Measurements from ENCODE around the gene OTOGL. TPM values are rescaled to one million over a fixed set of nuclear protein-coding genes. Genes with fewer than 3 reads are reported as not detected.

The OTOGL gene
- total RNA-seq, 1 donor from 2014 or later: 0.12 TPM

- H3K9me3 Mint-ChIP-seq: no peaks in the 10 kb centered on the region
- no peaks in the 10 kb centered on the region for H3K27me3 Mint-ChIP-seq (ENCODE audit: low read depth)
- peak; percentile 80 for TF ChIP-seq CTCF (conservative IDR thresholded peaks at IDR 0.05)
- H3K4me3 Mint-ChIP-seq: no peak overlapping the region
- peak; percentile 43 for DNase-seq (ENCODE audit: low read depth, low spot score)
- H3K4me1 Mint-ChIP-seq: peaks cover 10% of the 10 kb centered on the region
- H3K36me3 Mint-ChIP-seq (ENCODE audit: low read depth): no peaks in the 10 kb centered on the region
- no peak overlapping the region for H3K27ac Mint-ChIP-seq (ENCODE audit: unreplicated experiment)
Observed at GRCh38 chr12:80186727-80187217, 87.4 kb downstream of the OTOGL start.

- no peak overlapping the region for H3K27ac Mint-ChIP-seq (ENCODE audit: unreplicated experiment)
- H3K27me3 Mint-ChIP-seq (ENCODE audit: low read depth): no peaks in the 10 kb centered on the region
- H3K4me1 Mint-ChIP-seq: peaks cover 10% of the 10 kb centered on the region
- no peak overlapping the region for H3K4me3 Mint-ChIP-seq
- no peak for DNase-seq (ENCODE audit: low read depth, low spot score)
- H3K9me3 Mint-ChIP-seq: no peaks in the 10 kb centered on the region
- H3K36me3 Mint-ChIP-seq (ENCODE audit: low read depth): no peaks in the 10 kb centered on the region
- TF ChIP-seq CTCF (conservative IDR thresholded peaks at IDR 0.05): no peak
Observed at GRCh38 chr12:80187660-80188090, 88.3 kb downstream of the OTOGL start.

- DNase-seq (ENCODE audit: low read depth, low spot score): no peak
- TF ChIP-seq CTCF (conservative IDR thresholded peaks at IDR 0.05): no peak
- Mint-ChIP-seq H3K27me3 (ENCODE audit: low read depth) (no peaks in the 10 kb centered on the region), H3K9me3 (no peaks in the 10 kb centered on the region), H3K27ac (ENCODE audit: unreplicated experiment) (peak overlapping the region; percentile 79), H3K36me3 (ENCODE audit: low read depth) (no peaks in the 10 kb centered on the region), H3K4me3 (no peak overlapping the region), H3K4me1 (peaks cover 10% of the 10 kb centered on the region)
Observed at GRCh38 chr12:80188576-80188975, 89.2 kb downstream of the OTOGL start.

DNA sequence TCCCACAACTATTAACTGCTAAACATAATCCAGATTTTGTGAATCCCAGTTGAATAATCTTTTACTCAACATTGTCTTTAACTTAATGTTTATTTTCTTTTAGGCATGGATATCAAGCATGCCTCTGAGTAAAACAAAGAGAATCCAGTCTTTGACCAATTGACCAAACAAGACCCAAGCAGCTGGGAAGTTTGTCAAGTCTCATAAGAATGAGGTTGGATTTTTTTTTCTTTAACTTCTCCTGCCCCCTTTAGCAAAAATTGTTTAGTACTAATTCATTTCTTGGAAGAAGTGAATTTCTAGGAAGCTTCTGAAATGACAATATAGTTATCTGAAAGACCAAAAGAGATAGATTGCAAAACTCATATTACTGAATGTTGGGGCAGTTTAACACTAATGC, 89.9 kb downstream of the OTOGL start:
- Mint-ChIP-seq H3K4me3 (no peak overlapping the region), H3K27ac (ENCODE audit: unreplicated experiment) (no peak overlapping the region), H3K4me1 (peaks cover 10% of the 10 kb centered on the region), H3K27me3 (ENCODE audit: low read depth) (no peaks in the 10 kb centered on the region), H3K36me3 (ENCODE audit: low read depth) (no peaks in the 10 kb centered on the region), H3K9me3 (no peaks in the 10 kb centered on the region)
- no peak for TF ChIP-seq CTCF (conservative IDR thresholded peaks at IDR 0.05)
- no peak for DNase-seq (ENCODE audit: low read depth, low spot score)

DNA sequence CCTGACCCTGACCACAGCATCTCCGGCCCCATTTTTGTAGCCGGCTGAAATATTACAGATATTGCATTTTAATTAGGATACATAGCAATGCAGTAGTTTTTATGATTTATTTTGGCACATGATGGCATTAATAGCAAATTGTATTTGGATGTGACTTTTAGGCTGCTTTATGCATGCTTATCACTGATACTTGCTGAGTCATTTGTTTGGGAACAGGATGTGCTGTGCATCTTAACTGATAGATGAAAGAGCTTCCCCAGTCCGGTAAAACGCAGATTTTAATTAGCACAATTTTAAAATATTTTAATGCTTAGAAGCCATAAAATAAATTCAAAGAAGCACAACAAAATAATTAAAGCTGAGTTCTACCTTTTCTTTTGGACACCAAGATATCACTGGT, 90.7 kb downstream of the OTOGL start:
- H3K27me3 Mint-ChIP-seq (ENCODE audit: low read depth): no peaks in the 10 kb centered on the region
- no peak for DNase-seq (ENCODE audit: low read depth, low spot score)
- no peak overlapping the region for H3K27ac Mint-ChIP-seq (ENCODE audit: unreplicated experiment)
- H3K36me3 Mint-ChIP-seq (ENCODE audit: low read depth): no peaks in the 10 kb centered on the region
- H3K4me3 Mint-ChIP-seq: no peak overlapping the region
- TF ChIP-seq CTCF (conservative IDR thresholded peaks at IDR 0.05): no peak
- H3K4me1 Mint-ChIP-seq: peaks cover 10% of the 10 kb centered on the region
- H3K9me3 Mint-ChIP-seq: no peaks in the 10 kb centered on the region

GRCh38 chr12:80192087-80192486, 92.8 kb downstream of the OTOGL start:
- H3K27ac Mint-ChIP-seq (ENCODE audit: unreplicated experiment): no peak overlapping the region

More at GRCh38 chr12:80192087-80192486, 92.8 kb downstream of the OTOGL start:
- TF ChIP-seq CTCF (conservative IDR thresholded peaks at IDR 0.05): no peak
- no peaks in the 10 kb centered on the region for H3K36me3 Mint-ChIP-seq (ENCODE audit: low read depth)
- H3K4me1 Mint-ChIP-seq: peaks cover 14% of the 10 kb centered on the region
- no peaks in the 10 kb centered on the region for H3K9me3 Mint-ChIP-seq
- H3K4me3 Mint-ChIP-seq: no peak overlapping the region
- H3K27me3 Mint-ChIP-seq (ENCODE audit: low read depth): no peaks in the 10 kb centered on the region
- no peak for DNase-seq (ENCODE audit: low read depth, low spot score)
